ENCODE results near the gene CTSA. TPM values are rescaled to one million over a fixed set of nuclear protein-coding genes. Genes with fewer than 3 reads are reported as not detected.

CTSA gene
- total RNA-seq, 1 donor from 2014 or later, result 42.7 TPM

- no peak overlapping the region for H3K4me3 ChIP-seq (ENCODE audit: low read depth, low read length)
- TF ChIP-seq CTCF (conservative IDR thresholded peaks at IDR 0.05; ENCODE audit: low read depth, low read length), result no peak
- DNase-seq (ENCODE audit: low read depth), result no peak
Observed at GRCh38 chr20:45904583-45905504, 13.7 kb downstream of the CTSA start.

- TF ChIP-seq CTCF (conservative IDR thresholded peaks at IDR 0.05; ENCODE audit: low read depth, low read length), result no peak
- no peak for DNase-seq (ENCODE audit: low read depth)
Observed at GRCh38 chr20:45905505-45906079, 14.5 kb downstream of the CTSA start.

GRCh38 chr20:45907219-45907948 is 16.2 kb downstream of the CTSA start:
- no peak overlapping the region for H3K4me3 ChIP-seq (ENCODE audit: low read depth, low read length)
- TF ChIP-seq CTCF (conservative IDR thresholded peaks at IDR 0.05; ENCODE audit: low read depth, low read length), result no peak

More at GRCh38 chr20:45905505-45906079, 14.5 kb downstream of the CTSA start:
- no peak overlapping the region for H3K4me3 ChIP-seq (ENCODE audit: low read depth, low read length)

GRCh38 chr20:45908084-45908483 is 16.9 kb downstream of the CTSA start:
- TF ChIP-seq CTCF (conservative IDR thresholded peaks at IDR 0.05; ENCODE audit: low read depth, low read length), result no peak
- no peak overlapping the region for H3K4me3 ChIP-seq (ENCODE audit: low read depth, low read length)
- DNase-seq (ENCODE audit: low read depth), result no peak

More at GRCh38 chr20:45907219-45907948, 16.2 kb downstream of the CTSA start:
- no peak for DNase-seq (ENCODE audit: low read depth)

GRCh38 chr20:45909336-45909808 is 18.2 kb downstream of the CTSA start:
- no peak overlapping the region for H3K4me3 ChIP-seq (ENCODE audit: low read depth, low read length)
- no peak for TF ChIP-seq CTCF (conservative IDR thresholded peaks at IDR 0.05; ENCODE audit: low read depth, low read length)

GRCh38 chr20:45909817-45910669 is 18.9 kb downstream of the CTSA start:
- TF ChIP-seq CTCF (conservative IDR thresholded peaks at IDR 0.05; ENCODE audit: low read depth, low read length), result no peak
- H3K4me3 ChIP-seq (ENCODE audit: low read depth, low read length), result no peak overlapping the region
- no peak for DNase-seq (ENCODE audit: low read depth)

More at GRCh38 chr20:45909336-45909808, 18.2 kb downstream of the CTSA start:
- DNase-seq (ENCODE audit: low read depth), result no peak
